Panc1 (cell line): Measurements from ENCODE around the gene HINT1. TPM values are rescaled to one million over a fixed set of nuclear protein-coding genes. Genes with fewer than 3 reads are reported as not detected.

Source experiments
- ATAC-seq: fragments of 200-7000 bp; cut with Tn5 transposase; 2 replicates; pipeline ENCODE4 v1.9.1; 2020; ENCODE audit warnings: mild to moderate bottlenecking, moderate library complexity
- BruUV-seq: library from RNA; stranded (reverse); fragments of 400-500 nt; replicated peaks from 2 replicates; lab custom pipeline; 2021; lab: Mats Ljungman, UMichigan
- CTCF ChIA-PET: fragments of 300-600 bp; sonication (Branson Sonifier 250); formaldehyde crosslinking; loops from one replicate; lab custom pipeline; 2022; ENCODE audit warnings: antibody characterized with exemption; lab: Charles Lee
- POLR2A ChIA-PET: fragments of 300-600 bp; sonication (Branson Sonifier 250); formaldehyde crosslinking; loops from one replicate; lab custom pipeline; 2022; ENCODE audit warnings: antibody characterized with exemption; lab: Charles Lee
- DNase-seq: peaks from one replicate; pipeline ENCODE4 v3.0.0-alpha.2; 2010; ENCODE audit warnings: low read depth, low spot score
- H3K27ac ChIP-seq: 2 replicates; pipeline ENCODE4 v1.5.1; 2011; ENCODE audit warnings: mild to moderate bottlenecking, low read length, inconsistent platforms
- H3K27me3 ChIP-seq: fragments of 200-500 bp; sonication (Bioruptor generic); 2 replicates; pipeline ENCODE4 v1.6.0; 2014; ENCODE audit warnings: low read length, inconsistent platforms; ENCODE audit not compliant: control insufficient read depth, insufficient read depth
- H3K36me3 ChIP-seq: fragments of 200-500 bp; sonication (Bioruptor generic); 2 replicates; pipeline ENCODE4 v1.5.1; 2014; ENCODE audit warnings: inconsistent platforms, mild to moderate bottlenecking, low read length, moderate library complexity; ENCODE audit not compliant: control insufficient read depth, insufficient read depth
- H3K4me1 ChIP-seq: 2 replicates; pipeline ENCODE4 v1.5.1; 2011; ENCODE audit warnings: inconsistent platforms, mild to moderate bottlenecking, low read length, moderate library complexity; ENCODE audit not compliant: control insufficient read depth, insufficient read depth
- H3K4me3 ChIP-seq, 2 experiments: 2 replicates each; pipeline ENCODE4 v1.5.1; 2011 to 2012; ENCODE audit warnings: low read depth in 2 of 2, low read length in 2 of 2, mild to moderate bottlenecking in 2 of 2, inconsistent platforms in 1 of 2, moderate library complexity in 1 of 2
- H3K9me3 ChIP-seq: fragments of 200-500 bp; sonication (Bioruptor generic); 2 replicates; pipeline ENCODE4 v1.5.1; 2014; ENCODE audit warnings: low read depth, mild to moderate bottlenecking, inconsistent platforms, low read length, moderate library complexity; ENCODE audit not compliant: control insufficient read depth, insufficient read depth
- POLR2AphosphoS5 ChIP-seq: IDR thresholded peaks from 2 replicates; pipeline ENCODE4 v1.6.1; 2012; ENCODE audit warnings: mild to moderate bottlenecking, low read depth, low read length, moderate library complexity
- REST ChIP-seq, 2 experiments: IDR thresholded peaks; 2 replicates each; pipeline ENCODE4 v1.6.1; 2011 to 2012; ENCODE audit warnings: low read depth in 2 of 2, control low read depth in 1 of 2, low read length in 1 of 2, mild to moderate bottlenecking in 1 of 2, moderate library complexity in 1 of 2; ENCODE audit not compliant: insufficient read depth in 1 of 2
- SIN3A ChIP-seq: IDR thresholded peaks from 2 replicates; pipeline ENCODE4 v1.6.1; 2012; ENCODE audit warnings: low read depth, mild to moderate bottlenecking, low read length, moderate library complexity, borderline replicate concordance; ENCODE audit not compliant: insufficient read depth
- TCF7L2 ChIP-seq: IDR thresholded peaks from 2 replicates; pipeline ENCODE4 v1.6.1; 2011; ENCODE audit warnings: mild to moderate bottlenecking, low read depth, low read length, inconsistent platforms
- in situ Hi-C: cut with HindIII; loops from 2 replicates; pipeline ENCODE4 v1.10.0; 2016; ENCODE audit warnings: low sequenced_read_pairs, low pct_unique_long_range_greater_than_20kb
- intact Hi-C: fragments of 100-400 bp; cut with micrococcal nuclease; formaldehyde crosslinking; loops from one replicate; pipeline ENCODE4 v1.10.0; 2022; ENCODE audit not compliant: unreplicated experiment
- total RNA-seq: library from RNA; stranded (reverse); gene quantifications from one replicate; pipeline ENCODE4 v1.2.1, GENCODE V29; 2021; ENCODE audit not compliant: unreplicated experiment
- TF ChIP-seq, protein P1 (sequence below): fragments of 450-650 bp; IDR thresholded peaks from 2 replicates; pipeline ENCODE4 v1.5.1; 2017; ENCODE audit warnings: mild to moderate bottlenecking

The HINT1 gene
- total RNA-seq, 1 experiment from 2014 or later, result 233 TPM

DNA sequence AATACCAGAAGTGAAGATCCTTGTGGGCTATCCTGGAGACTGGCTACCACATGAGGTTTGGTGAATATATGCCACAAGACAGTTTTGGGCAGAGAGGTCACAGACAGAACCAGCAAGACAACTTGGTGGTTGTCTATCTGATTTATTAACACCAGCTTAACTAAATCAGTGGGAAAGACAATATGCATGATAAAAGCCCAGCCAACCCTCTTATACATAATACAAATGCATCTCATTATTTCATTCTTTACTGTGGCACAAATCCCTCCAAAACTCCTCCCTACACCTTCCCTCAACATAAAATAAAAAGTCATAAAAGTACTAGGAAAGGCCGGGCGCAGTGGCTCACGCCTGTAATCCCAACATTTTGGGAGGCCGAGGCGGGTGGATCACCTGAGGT is 8.1 kb downstream of the HINT1 start:
- no peaks in the 10 kb centered on the region for H3K4me1 ChIP-seq
- CTCF ChIA-PET, result no interaction called here
- no peak for DNase-seq
- POLR2A ChIA-PET, result no interaction called here
- intact Hi-C loops, result no loop called here
- H3K27me3 ChIP-seq, result no peaks in the 10 kb centered on the region
- TF ChIP-seq, protein P1, sequence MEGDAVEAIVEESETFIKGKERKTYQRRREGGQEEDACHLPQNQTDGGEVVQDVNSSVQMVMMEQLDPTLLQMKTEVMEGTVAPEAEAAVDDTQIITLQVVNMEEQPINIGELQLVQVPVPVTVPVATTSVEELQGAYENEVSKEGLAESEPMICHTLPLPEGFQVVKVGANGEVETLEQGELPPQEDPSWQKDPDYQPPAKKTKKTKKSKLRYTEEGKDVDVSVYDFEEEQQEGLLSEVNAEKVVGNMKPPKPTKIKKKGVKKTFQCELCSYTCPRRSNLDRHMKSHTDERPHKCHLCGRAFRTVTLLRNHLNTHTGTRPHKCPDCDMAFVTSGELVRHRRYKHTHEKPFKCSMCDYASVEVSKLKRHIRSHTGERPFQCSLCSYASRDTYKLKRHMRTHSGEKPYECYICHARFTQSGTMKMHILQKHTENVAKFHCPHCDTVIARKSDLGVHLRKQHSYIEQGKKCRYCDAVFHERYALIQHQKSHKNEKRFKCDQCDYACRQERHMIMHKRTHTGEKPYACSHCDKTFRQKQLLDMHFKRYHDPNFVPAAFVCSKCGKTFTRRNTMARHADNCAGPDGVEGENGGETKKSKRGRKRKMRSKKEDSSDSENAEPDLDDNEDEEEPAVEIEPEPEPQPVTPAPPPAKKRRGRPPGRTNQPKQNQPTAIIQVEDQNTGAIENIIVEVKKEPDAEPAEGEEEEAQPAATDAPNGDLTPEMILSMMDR, result no peak
- TF ChIP-seq POLR2AphosphoS5 (no peak), SIN3A (no peak), REST (IDR thresholded peaks at IDR 0.05; ENCODE audit: insufficient read depth in 1 of 2, low read depth in 2 of 2, low read length in 1 of 2) (no peak), TCF7L2 (no peak)
- H3K36me3 ChIP-seq, result peaks cover 22% of the 10 kb centered on the region
- BruUV-seq, result no TSS peak
- in situ Hi-C loops, result no loop called here
- ATAC-seq, result no peak
- H3K27ac ChIP-seq, result no peak overlapping the region
- H3K4me3 ChIP-seq, result no peak overlapping the region
- H3K9me3 ChIP-seq, result no peaks in the 10 kb centered on the region

- BruUV-seq, result no TSS peak
- Histone ChIP-seq H3K4me1 (no peaks in the 10 kb centered on the region), H3K4me3 (no peak overlapping the region), H3K36me3 (peaks cover 20% of the 10 kb centered on the region), H3K27me3 (no peaks in the 10 kb centered on the region), H3K27ac (no peak overlapping the region), H3K9me3 (no peaks in the 10 kb centered on the region)
- no peak for TF ChIP-seq POLR2AphosphoS5
- TF ChIP-seq REST (IDR thresholded peaks at IDR 0.05; ENCODE audit: insufficient read depth in 1 of 2, low read depth in 2 of 2, low read length in 1 of 2), result no peak
- TF ChIP-seq, protein P1, result no peak
- TF ChIP-seq TCF7L2, result no peak
- no peak for TF ChIP-seq SIN3A
- intact Hi-C loops, result no loop called here
- POLR2A ChIA-PET, result no interaction called here
- CTCF ChIA-PET, result no interaction called here
- DNase-seq, result no peak
- in situ Hi-C loops, result no loop called here
- peak; percentile 29; the same call in 1 of the 2 replicates for ATAC-seq
These were observed 8.7 kb downstream of the HINT1 start for GRCh38 chr5:131156385-131156784.
